CD4-positive, alpha-beta T cell (primary cell): ENCODE results near the gene CABP4. TPM values are rescaled to one million over a fixed set of nuclear protein-coding genes. Genes with fewer than 3 reads are reported as not detected.
A peak's percentile ranks its signal among the peaks of the same experiment; 100 is the strongest.

ENCODE experiments used
- ATAC-seq: fragments of 200-7000 bp; cut with Tn5 transposase; one replicate; pipeline ENCODE4 v1.10.0; 2022; ENCODE audit warnings: mild to moderate bottlenecking; ENCODE audit not compliant: poor library complexity
- CTCF ChIA-PET: fragments of 350-600 bp; sonication (Branson Sonifier 250); formaldehyde crosslinking; loops from one replicate; lab custom pipeline; 2021; ENCODE audit warnings: antibody characterized with exemption, inconsistent platforms; lab: Charles Lee
- POLR2A ChIA-PET: fragments of 350-600 bp; sonication (Branson Sonifier 250); formaldehyde crosslinking; loops from one replicate; lab custom pipeline; 2021; ENCODE audit warnings: antibody characterized with exemption, inconsistent platforms; lab: Charles Lee
- DNase-seq, 14 experiments: peaks; one replicate each; pipeline ENCODE4 v3.0.0-alpha.2; 2013 to 2020; ENCODE audit warnings: mixed read lengths in 2 of 14
- H3K27ac ChIP-seq, 2 donors: one replicate each; pipeline versions ENCODE4 v1.5.1 to v1.7.0; 2013; ENCODE audit warnings: low read length in 2 of 2, low read depth in 1 of 2, mild to moderate bottlenecking in 1 of 2
- H3K27me3 ChIP-seq, 2 experiments: 1 replicate in 1 of 2; 2 replicates in 1 of 2; pipeline versions ENCODE4 v1.6.1 to v1.7.0; 2013; ENCODE audit warnings: low read length in 2 of 2, control low read depth in 1 of 2, mild to moderate bottlenecking in 1 of 2, moderate library complexity in 1 of 2; ENCODE audit not compliant: insufficient read depth in 2 of 2, control insufficient read depth in 1 of 2
- H3K36me3 ChIP-seq: one replicate; pipeline ENCODE4 v1.6.1; 2013; ENCODE audit warnings: low read length, control low read depth; ENCODE audit not compliant: insufficient read depth
- H3K4me1 ChIP-seq: one replicate; pipeline ENCODE4 v1.6.1; 2013; ENCODE audit warnings: low read length, control low read depth; ENCODE audit not compliant: insufficient read depth
- H3K4me3 ChIP-seq: one replicate; pipeline ENCODE4 v1.5.1; 2013; ENCODE audit warnings: mild to moderate bottlenecking, low read length, moderate library complexity
- H3K9me3 ChIP-seq, 2 experiments: 1 replicate in 1 of 2; 2 replicates in 1 of 2; pipeline versions ENCODE4 v1.6.1 to v1.7.0; 2013; ENCODE audit warnings: low read length in 2 of 2, mild to moderate bottlenecking in 2 of 2, control low read depth in 1 of 2, moderate library complexity in 1 of 2; ENCODE audit not compliant: control insufficient read depth in 1 of 2, insufficient read depth in 1 of 2
- H3K27ac Mint-ChIP-seq: one replicate; pipeline ENCODE4 v1.8.0; 2020; ENCODE audit warnings: mixed read lengths
- H3K27me3 Mint-ChIP-seq: one replicate; pipeline ENCODE4 v1.8.0; 2021; ENCODE audit warnings: mixed read lengths
- H3K36me3 Mint-ChIP-seq: one replicate; pipeline ENCODE4 v1.8.0; 2021; ENCODE audit warnings: low read depth, mixed read lengths
- H3K4me1 Mint-ChIP-seq: one replicate; pipeline ENCODE4 v1.8.0; 2021; ENCODE audit warnings: low read depth, mixed read lengths
- H3K4me3 Mint-ChIP-seq: one replicate; pipeline ENCODE4 v1.8.0; 2020; ENCODE audit warnings: mild to moderate bottlenecking, mixed read lengths
- H3K9me3 Mint-ChIP-seq: one replicate; pipeline ENCODE4 v1.8.0; 2020; ENCODE audit warnings: mixed read lengths
- CTCF ChIP-seq: fragments of 200-600 bp; IDR thresholded peaks from one replicate; pipeline ENCODE4 v1.8.0; 2022; ENCODE audit warnings: antibody characterized with exemption, mild to moderate bottlenecking
- intact Hi-C, 2 experiments: fragments of 100-400 bp; cut with DNase I in 1 of 2; cut with micrococcal nuclease in 1 of 2; formaldehyde crosslinking; loops; one replicate each; pipeline versions ENCODE4 v1.15.1 to v1.9.0; 2023 to 2025; cut with DNase I, micrococcal nuclease
- total RNA-seq, 174 experiments: library from RNA in 2 of 174; stranded (reverse) in 2 of 174; gene quantifications; one replicate each; pipeline ENCODE4 v1.2.3 and lab custom pipeline; 2021 to 2026

The CABP4 gene
- total RNA-seq, 2 experiments from 2014 or later = 7.5 to 8.5 TPM

DNA sequence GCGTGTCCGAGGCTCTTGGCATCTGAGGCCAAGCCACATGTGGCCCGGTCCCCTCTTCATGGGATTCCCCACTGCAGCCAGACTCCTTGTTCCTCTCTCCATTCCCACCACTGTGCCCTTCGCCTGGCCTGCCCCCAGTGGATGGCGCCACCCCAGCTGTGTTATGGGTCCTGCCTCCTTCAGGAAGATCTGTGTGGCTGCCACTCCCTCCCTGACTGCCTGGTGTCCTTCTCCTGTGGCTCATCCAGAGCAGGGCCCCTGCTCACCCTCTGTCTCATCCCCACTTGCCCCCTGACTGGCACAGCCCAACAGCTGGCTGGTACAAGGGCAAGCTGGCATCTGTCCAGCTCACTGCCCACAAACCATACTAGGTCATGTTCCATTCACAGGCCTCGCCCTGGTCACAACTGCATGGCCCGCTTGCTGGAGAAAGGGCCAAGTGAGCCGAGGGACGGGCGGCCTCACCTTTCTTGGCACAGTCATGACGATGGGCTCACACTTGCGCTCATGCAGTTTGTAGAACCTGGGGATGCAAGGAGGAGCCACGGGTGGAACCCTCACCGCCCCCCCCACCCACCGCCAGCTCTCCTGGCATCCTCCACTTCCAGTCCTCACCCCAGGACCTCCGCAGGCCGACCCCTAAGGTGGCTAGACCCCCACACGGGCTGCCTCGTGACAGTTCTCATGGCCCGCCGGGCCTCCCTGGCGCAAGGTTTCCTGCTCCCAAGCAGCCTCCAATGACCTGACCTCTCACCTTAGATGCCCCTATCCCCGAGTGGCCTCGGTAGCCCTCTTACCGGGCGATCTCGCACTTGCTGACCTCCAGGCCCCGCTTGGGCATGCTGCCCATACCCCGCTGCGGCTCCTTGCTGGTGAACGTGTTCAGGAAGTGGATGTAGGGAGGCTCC is 15.6 kb upstream of the CABP4 start:
- ATAC-seq (no peak), DNase-seq (peak in 7 of 14 experiments; percentile 18 to 64 (median 45))
- TF ChIP-seq CTCF = no peak
- H3K9me3 ChIP-seq = no peaks in the 10 kb centered on the region
- no peaks in the 10 kb centered on the region for H3K9me3 Mint-ChIP-seq
- peaks cover 40% of the 10 kb centered on the region for H3K36me3 Mint-ChIP-seq
- peak overlapping the region; percentile 97 for H3K4me3 ChIP-seq
- peak overlapping the region; percentile 72 to 94 for H3K27ac ChIP-seq
- no peaks in the 10 kb centered on the region for H3K27me3 Mint-ChIP-seq
- H3K4me3 Mint-ChIP-seq = peak overlapping the region; percentile 98
- peaks cover 17% of the 10 kb centered on the region for H3K36me3 ChIP-seq
- intact Hi-C loops = no loop called here
- H3K4me1 Mint-ChIP-seq = peaks cover 64% of the 10 kb centered on the region
- no peaks in the 10 kb centered on the region for H3K27me3 ChIP-seq
- POLR2A ChIA-PET = interaction anchor here (1.4 to 17.7 kb wide), 10 partner anchors 11 to 86 kb away, joined by 5 to 411 read pairs (median 91); partner anchors contain the start of genes AIP, CABP4, CARNS1 and GPR152
- peak overlapping the region; percentile 98 for H3K27ac Mint-ChIP-seq
- peaks cover 79% of the 10 kb centered on the region for H3K4me1 ChIP-seq
- CTCF ChIA-PET = interaction anchor here (0.6 to 4.3 kb wide), 5 partner anchors 30 to 1276 kb away, joined by 3 to 21 read pairs (median 6); partner anchors contain the start of genes PPP1CA and TMEM134

- DNase-seq (peak in 3 of 14 experiments; percentile 58 to 68 (median 61)), ATAC-seq (no peak)
- peak overlapping the region; percentile 98 for H3K27ac Mint-ChIP-seq
- Histone ChIP-seq H3K27me3 (no peaks in the 10 kb centered on the region), H3K27ac (peak overlapping the region; percentile 72 to 94), H3K4me3 (peak overlapping the region; percentile 97), H3K4me1 (peaks cover 79% of the 10 kb centered on the region), H3K36me3 (peaks cover 8% of the 10 kb centered on the region), H3K9me3 (no peaks in the 10 kb centered on the region)
- no peak for TF ChIP-seq CTCF
- H3K4me3 Mint-ChIP-seq = peak overlapping the region; percentile 98
- H3K4me1 Mint-ChIP-seq = peaks cover 69% of the 10 kb centered on the region
- no peaks in the 10 kb centered on the region for H3K9me3 Mint-ChIP-seq
- intact Hi-C loops = no loop called here
- ChIA-PET POLR2A (interaction anchor here (1.2 to 17.7 kb wide), 11 partner anchors 13 to 200 kb away, joined by 3 to 411 read pairs (median 6); partner anchors contain the start of genes AIP, CABP4, CARNS1 and GPR152), CTCF (interaction anchor here (0.8 to 4.3 kb wide), 4 partner anchors 20 to 89 kb away, joined by 3 to 21 read pairs (median 5); partner anchors contain the start of gene PPP1CA)
- H3K27me3 Mint-ChIP-seq = no peaks in the 10 kb centered on the region
- peaks cover 35% of the 10 kb centered on the region for H3K36me3 Mint-ChIP-seq
Measured at GRCh38 chr11:67440229-67441097, 14.7 kb upstream of the CABP4 start.

DNA sequence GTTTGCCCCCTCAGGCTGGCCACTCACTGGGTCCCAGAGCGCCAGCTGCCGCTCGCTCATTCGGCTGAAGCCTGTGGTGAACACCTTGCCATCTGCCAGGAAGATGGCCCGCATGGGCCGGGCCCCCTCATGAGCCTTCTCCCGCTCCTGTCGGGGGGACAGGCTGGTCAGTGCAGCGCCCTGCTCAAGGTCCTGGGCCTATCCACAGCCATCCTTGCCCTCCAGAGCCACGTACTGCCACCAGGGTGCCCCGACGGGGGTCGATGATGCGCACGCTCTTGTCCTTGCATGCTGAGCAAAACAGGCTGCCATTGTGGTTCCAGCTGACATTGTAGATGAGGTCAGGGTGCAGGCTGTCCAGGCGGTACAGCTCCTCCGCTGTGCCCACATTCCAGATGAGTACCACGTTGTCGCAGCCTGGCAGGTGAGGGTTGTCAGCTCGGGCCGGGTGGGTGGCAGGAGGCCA is 14.0 kb upstream of the CABP4 start:
- H3K9me3 ChIP-seq = no peaks in the 10 kb centered on the region
- DNase-seq (peak in 1 of 14 experiments; percentile 60), ATAC-seq (no peak)
- ChIA-PET POLR2A (interaction anchor here (1.2 to 17.7 kb wide), 10 partner anchors 12 to 201 kb away, joined by 3 to 411 read pairs (median 6); partner anchors contain the start of genes AIP, CABP4, CARNS1 and GPR152), CTCF (interaction anchor here (0.8 to 1.6 kb wide), 3 partner anchors 21 to 90 kb away, joined by 3 to 6 read pairs (median 4); partner anchors contain the start of gene PPP1CA)
- H3K4me3 Mint-ChIP-seq = peak overlapping the region; percentile 66
- peak overlapping the region in 1 of 2 donors; percentile 94 for H3K27ac ChIP-seq
- H3K36me3 Mint-ChIP-seq = peaks cover 30% of the 10 kb centered on the region
- no peak for TF ChIP-seq CTCF
- H3K4me3 ChIP-seq = no peak overlapping the region
- intact Hi-C loops = no loop called here
- peaks cover 1% of the 10 kb centered on the region for H3K36me3 ChIP-seq
- H3K4me1 Mint-ChIP-seq = peaks cover 72% of the 10 kb centered on the region
- H3K27me3 Mint-ChIP-seq = no peaks in the 10 kb centered on the region
- H3K4me1 ChIP-seq = peaks cover 79% of the 10 kb centered on the region
- peak overlapping the region; percentile 98 for H3K27ac Mint-ChIP-seq
- no peaks in the 10 kb centered on the region for H3K9me3 Mint-ChIP-seq
- no peaks in the 10 kb centered on the region for H3K27me3 ChIP-seq
